NCI-H446 (cell line): ENCODE results near the gene RAP1GAP.
"Not testable (repeated sequence)": the region's sequence is repeated elsewhere in the genome, so short reads cannot be mapped to it uniquely, and the experiment has no call there.

Source experiments
- DNase-seq, 2 experiments: peaks; one replicate each; lab custom pipeline; 2025; lab: John Stamatoyannopoulos, UW

The RAP1GAP gene

DNA sequence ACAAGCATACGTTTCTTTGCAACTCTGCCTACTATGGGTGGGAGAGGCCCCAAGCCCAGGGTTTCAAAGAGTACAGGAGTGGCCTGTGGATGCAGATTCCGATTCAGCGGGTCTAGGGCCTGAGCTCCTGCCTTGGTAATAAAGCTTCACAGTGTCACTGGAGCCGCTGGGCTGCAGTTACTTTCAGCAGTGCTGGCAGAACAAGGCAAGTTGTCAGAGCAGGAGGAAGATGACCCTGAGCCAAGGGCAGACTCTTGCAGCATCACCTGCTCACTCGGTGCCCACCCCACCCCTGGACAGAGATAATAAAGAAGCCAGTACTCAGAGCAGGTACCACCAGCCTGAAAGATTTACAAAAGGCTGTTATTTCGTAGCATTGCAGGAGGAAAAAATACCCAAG lies 8.0 kb upstream of the RAP1GAP start:
- no peak for DNase-seq

DNA sequence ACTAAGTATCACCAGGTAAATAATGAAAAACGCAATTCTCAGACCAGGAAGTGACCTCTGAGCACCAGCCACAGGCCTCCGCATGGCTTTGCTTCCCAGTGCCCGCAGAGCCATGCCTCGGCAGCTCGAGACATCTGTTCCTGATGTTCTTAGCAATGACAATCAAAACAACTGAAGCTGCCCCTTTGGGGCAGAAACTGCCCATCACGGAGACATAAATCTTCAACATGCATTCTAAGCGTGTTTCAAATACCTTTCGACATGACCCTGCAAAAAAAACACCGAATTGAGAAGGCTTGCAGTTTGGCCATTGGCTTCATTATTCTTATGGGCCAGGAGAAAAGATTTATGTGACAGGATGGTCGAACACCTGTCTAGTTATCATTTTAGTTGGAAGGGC lies 5.8 kb upstream of the RAP1GAP start:
- no peak for DNase-seq

DNA sequence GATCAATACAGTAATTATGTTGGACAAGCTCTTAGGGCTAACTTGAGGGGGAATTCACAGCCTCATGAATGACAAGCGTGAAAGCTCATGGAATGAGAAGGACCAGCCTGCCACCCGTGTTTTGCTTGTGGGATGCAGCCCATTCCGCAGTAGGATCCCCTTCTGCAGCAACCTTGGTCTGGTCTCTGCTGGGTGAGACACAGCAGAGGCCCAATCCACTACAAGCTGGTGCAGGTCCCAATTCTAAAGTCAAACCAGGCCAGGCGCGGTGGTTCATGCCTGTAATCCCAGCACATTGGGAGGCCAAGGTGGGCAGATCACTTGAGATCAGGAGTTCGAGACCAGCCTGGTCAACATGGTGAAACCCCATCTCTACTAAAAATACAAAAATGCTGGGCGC lies 4.7 kb upstream of the RAP1GAP start:
- not testable (repeated sequence) for DNase-seq

DNA sequence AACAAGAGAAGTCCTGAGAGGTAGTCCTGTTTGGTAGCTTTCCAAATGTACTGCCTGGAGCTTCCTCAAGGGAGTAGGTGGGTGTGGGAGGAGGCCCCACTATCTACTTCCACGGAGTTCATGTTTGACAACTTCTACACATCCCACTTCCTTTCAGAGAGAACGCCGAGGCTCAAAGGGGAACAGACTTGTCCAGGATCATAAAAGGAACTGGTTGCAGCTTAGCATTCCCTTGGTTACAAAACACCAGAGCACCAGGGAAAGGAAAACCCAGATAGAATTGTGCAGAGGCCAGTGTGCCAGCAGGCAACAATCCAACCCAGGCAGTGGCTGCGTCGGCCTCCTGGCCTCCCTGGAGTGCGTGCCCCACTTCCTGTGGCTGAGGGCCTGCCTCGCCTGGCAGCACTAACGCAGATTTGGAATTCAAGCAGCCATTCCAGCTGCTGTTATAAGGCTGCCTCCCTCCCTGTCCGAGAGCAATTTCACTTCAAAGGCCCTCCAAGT lies 4.2 kb upstream of the RAP1GAP start:
- peak; percentile 76 to 89 for DNase-seq

DNA sequence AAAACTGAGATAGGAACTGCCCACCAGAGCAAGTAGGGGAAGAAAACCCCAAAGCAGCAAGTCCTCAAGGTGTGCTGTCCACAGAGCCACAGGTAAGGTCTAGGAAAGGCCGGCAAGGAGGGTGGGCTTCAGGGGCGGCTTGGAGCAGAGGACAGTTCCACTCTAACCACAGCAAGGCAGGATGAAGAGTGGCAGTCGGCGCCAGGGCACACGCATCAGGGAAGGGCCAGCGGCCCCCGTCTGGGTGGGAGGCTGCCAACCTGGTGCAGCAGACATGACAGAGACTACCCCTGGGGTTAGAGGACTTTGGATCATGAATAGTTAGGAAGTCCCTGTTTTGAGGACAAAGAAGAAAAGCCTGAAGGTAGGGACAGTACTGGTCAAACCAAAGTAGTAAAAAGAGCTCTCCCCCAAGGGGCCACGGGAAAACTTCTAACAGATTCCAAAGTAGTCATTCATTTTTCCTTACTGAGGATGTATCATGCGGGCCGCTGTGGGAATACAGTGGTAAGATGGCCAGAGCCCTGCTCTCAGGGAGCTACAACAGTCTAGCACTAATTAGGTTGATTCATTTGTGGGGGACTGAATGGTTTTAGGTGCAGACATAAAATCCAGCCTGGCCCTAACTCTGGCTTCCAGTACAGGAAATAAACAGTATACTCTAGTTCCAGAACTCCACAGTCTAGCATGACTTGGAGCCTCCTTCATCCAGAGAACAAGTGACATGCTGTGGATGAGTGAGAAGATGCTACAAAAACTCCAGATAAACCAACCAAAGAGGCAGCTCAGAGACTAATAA lies 3.5 kb upstream of the RAP1GAP start:
- DNase-seq = no peak

DNA sequence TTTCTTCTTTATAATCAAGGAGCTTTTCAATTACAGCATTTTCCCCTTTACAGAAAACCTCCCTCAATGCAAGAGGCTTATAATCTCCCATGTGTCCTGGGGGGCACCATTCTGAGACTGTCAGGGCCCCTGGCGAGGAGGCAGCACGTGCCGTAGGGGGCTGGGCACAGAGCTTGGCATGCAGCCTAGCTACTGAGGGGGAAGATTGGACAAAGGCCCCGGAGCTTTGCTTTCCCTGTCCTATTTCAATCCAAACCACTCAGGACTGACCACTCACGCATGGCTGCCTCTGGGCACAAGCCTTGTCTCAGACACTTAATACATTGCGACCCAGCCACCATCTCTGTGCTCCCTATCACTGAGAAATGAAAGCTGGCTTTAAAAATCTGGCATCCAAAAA lies 2.8 kb upstream of the RAP1GAP start:
- DNase-seq = no peak

DNA sequence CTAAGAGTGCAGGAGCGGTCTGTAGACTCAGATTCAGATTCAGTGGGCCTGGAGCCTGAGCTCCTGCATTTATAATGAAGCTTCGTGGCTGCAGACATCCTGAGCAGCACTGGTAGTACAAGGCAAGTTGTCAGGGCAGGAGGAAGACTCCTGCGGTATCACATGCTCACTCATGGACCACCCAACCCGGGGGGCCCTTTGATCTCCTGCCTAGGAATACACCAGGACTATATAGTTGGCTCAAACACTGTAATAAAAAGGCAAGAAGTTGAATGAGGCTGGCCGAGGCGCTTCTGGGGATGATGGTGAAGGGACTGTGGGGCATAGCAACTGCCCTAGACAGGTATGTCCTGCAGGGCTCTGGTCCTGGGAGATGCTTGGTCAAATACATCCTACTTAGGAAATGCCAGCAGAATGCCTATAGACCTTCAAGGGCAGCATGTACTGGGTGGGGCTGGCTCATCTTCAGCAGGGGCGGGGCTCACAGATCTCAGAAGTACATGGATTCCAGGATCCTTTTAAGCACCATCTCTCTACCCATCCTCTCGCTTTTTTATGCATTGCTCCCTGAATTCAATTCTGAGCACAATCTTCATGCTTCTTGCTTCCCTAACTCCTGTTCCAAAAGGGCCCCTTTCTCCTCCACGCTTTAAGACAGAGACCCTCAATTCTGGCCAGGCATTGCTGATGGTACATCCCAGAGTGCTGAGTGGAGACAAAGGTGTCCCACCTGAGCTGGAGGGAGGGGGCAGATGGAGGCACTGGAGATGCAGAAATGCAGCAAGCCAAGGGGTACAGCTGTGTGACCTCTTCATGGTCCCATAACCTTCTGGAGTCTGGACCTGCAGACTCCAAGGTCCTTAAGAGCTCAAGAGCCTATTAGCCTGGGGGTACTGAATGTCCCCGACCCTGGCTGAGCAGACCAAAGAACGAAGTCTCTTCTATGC lies 2.1 kb upstream of the RAP1GAP start:
- no peak for DNase-seq

DNA sequence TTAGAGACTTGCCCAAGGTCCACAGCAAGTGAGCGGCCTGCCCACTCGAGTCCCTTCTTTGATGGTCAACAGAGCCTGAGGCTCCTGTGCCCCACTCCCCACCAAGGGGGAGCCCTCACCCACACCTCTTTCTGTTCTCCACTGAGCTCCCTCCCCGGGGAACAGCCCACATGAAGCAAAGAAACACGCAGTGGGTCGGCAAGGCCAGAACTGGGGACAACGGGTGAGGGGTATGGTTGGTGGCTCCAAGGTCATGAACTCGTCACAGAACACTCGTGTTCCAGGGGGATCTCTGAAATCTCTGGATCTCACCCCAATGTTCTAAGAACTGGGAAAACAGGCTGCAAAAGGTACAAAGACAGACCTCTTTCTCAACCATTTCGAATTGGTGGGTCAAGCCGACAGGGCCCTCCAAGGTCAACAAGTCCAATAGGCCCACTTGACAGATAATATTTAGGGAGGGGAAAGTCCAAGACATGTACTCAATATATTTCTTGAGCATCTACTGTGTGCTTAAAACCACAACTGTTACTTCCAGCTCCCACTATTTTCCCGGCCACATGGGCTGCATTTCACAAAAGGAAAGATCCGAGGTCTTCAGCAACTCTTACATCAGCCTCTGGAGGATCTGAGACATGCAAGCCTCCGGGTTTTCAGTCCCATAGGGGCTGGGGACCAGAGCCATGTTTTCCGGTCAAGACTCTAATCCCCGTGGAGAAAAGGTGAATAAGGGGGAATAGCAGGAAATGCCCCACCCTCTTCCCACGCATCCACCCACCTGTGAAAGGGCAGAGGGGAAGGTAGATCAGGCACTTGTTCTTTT lies 1.1 kb upstream of the RAP1GAP start:
- no peak for DNase-seq

DNA sequence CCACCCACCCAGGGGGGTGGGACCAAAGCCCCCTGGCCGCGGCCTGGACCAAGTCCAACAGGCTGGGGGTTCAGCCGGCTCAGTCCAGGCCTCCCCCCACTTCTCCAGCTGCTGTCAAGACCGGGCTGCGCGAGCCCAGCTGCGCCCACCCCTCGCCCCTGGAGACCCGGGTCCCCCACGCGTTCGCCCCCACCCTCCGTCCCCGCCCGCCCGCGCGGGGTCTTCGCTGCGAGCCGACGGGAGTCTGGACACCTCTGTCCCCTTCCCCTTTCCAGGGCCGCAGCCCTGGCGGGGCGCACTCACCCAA lies 253 bp downstream of the RAP1GAP start:
- DNase-seq = no peak

DNA sequence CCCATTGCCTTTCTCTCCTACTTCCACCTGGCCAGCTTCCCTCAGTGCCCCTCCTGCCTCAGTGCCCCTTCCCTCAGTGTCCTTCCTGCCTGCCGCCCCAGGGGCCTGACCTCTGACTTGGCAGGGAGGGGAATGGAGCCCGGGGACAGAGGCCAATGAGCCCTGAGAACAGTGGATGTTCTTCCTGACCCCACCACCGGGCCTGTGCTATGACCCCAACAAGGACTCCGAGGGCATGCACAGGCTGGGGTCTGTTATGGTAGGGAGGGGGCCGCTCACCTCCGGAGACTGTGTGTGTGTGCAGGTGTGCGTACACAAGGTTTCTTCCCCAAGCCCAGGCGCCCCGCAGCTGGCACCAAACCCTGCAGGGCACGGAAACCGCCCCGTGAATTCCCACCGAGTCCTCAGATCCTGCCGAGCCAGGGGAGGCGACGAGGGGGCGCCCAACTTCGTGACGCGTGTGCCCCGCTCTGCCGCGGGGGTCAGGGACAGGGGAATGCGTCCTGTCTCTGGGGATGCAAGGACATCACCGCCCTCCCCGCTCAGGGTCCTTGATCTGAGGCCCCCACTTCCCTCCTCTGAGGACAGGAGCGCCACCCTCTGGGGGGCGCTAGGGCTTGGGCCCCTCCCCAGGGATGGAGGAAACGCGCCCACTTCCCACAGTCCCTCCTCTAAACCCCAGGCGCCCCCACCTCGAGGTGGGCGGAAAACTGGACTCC lies 766 bp downstream of the RAP1GAP start:
- no peak for DNase-seq

DNA sequence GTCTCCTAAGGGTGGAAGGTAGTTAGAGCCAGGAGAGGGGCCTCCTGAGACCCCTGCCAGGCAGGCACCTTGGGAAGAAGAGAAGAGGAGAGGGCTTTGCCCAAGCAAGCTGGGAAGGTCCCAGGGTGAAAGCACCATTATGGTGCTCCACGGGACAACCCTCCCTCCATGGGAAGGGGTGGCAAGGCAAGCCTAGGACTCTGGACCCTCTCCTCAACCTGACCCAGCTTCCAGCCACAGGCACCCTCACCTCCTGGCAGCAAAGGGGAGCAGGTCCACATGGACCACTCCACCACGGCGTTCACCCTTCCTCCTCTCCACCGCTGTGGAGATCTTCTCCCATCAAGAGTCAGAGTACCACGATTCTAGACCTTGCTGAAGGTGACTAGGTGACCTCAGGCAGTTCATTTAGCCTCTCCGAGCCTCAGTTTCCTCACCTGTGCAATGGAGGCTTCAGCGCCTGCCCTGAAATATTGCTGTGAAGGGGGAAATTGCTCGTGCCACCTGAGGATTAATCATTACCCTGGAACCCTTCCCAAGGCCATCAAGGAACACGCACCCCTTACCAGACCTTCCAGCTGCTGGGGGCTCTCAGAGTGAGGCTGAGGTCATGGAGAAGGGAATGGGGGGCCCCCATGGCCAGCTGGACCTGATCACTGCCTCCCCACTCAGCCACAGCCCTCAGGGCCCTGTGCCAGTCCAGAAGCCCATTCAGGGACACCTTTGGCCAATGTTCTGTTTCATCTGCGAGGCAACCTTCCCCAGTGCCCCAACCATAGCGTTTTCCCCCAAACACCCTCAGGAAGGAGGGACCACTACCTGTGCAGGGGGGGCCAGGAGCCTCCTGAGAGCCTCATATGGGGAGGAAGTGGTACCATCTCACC lies 1.6 kb downstream of the RAP1GAP start:
- DNase-seq = no peak

DNA sequence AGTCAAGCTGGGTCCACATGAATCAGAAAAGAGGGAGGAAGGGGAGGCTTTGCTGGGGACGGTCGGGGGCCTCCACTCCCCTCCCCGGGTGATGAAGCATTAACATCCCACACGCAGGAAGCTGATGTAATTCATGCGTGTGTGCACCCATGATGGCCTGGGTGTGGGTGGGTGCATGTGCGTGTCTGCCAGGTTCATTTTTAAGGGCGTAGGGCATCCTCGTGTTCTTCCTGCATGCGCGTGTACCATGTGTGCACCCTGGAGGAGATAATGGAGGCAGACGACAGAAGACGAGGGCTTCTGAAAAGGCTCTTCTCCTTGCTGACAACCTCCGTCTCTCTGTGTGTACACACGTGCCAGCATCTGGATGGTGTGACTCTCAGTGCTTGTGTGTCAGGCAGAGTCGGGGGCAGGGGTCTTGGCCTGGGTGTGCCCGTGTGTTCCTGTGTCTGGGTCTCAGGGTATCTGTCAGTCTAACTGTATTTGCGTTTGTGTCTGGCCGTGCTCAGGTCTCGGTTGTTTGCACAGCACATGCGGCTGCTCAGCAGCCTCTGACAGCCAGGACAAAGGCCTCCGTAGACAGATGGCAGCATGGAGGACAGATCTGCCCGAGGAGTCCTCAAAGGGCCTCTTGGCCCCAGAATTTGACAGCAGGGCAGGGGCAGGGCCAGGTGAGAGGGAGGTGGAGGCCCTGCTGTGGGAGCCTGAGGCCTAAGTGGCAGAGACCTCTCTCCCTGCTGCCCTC lies 2.4 kb downstream of the RAP1GAP start:
- DNase-seq = peak in 1 of 2 experiments; percentile 29

DNA sequence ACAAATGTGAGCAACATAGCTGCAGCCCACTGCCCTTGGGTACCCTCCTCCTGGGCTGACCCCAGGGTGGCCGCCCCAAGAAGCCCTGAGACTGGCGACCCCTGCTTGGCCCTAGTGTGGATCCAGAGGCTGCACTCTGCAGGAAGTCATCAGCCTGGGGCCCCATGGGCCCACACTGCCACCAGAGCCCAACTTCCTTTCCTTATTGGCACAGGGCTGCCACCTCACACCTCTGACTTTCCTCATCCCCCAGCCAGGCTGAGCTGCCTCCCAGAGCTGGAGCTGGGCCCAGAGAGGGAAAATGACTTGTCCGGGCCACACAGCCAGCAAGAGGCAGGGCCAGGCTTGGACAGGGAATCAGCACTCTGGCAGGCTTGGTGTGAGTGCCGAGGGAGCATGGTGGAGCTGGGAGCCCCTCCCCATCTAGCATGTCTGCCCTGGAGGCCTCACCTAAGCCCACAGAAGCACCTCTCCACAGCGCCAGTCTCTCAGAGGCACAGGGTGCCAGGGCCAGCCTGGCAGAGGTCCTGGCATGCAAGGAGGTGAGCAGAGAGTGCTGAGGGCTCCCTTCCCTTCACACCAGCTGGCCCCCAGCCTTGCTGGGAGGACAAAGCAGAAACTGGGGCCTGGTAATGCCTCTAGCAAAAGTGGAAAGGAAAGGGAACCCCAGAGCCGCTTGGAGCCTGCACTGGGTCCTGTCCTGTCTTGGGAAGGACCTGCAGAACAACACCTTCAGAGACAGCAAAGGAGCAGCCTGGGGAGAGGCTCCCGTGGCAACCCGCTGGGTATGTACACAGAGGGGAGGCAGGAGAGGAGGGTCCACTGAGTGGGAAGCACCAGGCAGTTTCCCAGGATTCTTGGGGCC lies 3.2 kb downstream of the RAP1GAP start:
- peak in 1 of 2 experiments; percentile 65 for DNase-seq

DNA sequence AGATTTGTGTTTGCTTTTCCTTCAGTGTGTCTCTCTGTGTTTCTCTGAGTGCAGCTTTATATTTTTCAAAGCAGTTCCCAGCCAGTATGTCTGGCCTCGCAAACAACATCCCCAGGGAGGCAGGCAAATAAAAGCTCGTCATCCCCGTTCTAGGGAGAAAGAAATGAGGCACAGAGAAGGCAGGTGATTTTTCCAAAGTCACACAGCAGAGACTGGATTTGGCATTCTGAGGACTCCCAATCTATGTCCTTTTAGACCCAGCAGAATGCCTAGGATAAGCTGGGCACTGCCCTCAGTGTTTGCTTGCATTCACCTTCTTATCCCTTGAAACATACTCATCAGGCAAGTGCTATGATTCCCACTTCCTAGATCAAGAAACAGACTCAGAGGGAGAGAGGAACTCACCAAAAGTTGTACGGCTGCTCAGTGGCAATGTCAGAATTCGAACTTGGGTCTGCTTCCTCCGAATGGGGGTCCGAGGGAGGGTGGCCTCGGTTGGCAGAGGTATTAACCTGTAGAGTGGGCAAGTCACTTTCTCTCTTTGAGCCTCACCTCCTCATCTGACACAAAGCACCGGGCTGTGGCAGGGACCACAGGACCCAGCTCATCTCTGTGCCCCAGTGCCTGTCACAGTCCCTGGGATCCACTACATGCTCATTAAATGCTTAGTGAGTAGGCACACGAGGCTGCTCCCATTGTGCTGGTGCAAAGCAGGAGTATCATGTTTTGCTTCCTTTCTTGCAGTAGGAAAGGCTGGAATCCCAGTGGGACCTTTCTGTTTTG lies 4.2 kb downstream of the RAP1GAP start:
- no peak for DNase-seq

DNA sequence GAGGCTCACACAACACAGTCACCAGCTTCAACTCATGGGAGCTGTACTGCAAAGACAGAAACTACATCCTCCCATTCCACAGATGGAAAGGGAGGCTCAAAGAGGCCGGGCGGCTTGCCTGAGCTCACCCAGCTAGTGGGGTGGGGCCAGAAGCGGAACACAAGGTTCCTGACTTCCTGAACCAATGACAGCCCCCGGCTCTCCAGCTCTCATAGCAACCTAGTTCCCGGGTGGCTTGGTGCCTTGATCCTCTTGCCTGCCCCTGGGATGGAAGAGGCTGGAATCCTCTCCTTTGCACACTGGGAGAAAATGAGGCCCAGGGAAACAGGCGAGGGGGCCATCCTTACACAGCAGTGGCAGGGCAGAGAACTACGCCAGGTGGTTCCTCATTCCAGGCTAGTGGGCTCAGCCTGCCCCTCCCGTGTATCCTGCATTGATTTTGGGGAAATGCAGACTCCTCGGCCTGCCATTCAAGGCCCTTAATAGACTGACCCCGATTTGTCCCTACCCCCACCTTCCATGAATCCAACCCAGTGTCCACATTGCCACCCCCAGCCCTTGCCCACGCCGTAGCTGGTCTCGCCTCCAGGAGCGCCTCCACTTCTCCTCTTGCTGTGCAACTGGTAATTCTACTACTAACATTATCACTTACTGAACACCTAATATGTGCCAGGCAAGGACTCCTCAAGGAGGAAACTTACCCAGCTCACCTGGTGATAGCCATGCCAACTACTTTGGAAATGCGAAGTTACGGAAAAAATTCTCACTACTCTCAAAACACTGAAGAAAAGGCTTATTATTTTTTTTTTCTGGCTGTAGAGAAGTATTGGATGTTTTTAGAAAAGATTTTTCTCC lies 5.0 kb downstream of the RAP1GAP start:
- no peak for DNase-seq

DNA sequence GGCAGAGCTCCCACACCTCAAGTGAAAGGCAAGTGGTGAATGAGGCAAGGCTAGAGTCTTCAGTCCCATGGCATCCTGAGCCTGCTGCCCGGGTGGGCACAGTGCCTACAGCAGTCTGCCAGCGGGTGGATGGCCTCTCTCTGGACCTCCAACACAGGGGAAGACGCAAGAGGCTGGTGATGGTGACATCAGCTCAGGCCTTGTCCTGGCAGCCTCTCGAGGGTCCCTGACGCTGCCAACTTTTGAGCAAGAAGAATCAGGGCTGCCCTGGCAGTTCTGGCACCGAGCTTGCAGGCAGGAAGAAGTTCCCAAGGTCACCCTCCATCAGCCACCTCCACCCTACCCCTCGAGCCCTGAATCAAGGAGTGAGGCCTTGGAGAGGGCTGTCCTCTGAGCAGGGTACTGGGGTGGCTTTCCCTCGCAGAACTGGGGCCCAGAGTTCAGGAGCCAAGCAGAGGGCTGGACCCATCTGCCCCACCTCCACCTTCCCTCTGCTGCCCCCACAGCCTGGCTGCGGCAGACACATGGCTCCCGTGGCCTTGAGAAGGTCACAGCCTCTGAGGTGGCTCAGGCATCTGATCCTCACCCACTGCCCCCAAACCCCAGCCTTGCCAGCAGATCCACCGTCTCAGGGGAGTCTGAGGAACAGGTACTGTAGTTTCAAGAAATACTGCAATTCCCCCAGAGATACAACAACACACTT lies 5.8 kb downstream of the RAP1GAP start:
- peak; percentile 44 to 73 for DNase-seq
